K562 (cell line): ENCODE measurements around the gene C1QTNF7. TPM values are rescaled to one million over a fixed set of nuclear protein-coding genes. Genes with fewer than 3 reads are reported as not detected.

Source experiments
- ATAC-seq: fragments of 200-7000 bp; cut with Tn5 transposase; 3 replicates; pipeline ENCODE4 v1.9.1; 2020; ENCODE audit warnings: moderate library complexity
- BruUV-seq: library from RNA; stranded (reverse); fragments of 400-500 nt; replicated peaks from 2 replicates; lab custom pipeline; 2021; lab: Mats Ljungman, UMichigan
- CTCF ChIA-PET: fragments of 300-600 bp; formaldehyde crosslinking; extraction: SDS; loops from one replicate; lab custom pipeline; 2021; ENCODE audit warnings: low intra/inter-chr PET ratio; lab: Yijun Ruan, JAX
- POLR2A ChIA-PET: fragments of 300-600, 350-650 bp; sonication (Branson Sonifier 250); formaldehyde crosslinking; extraction: SDS; loops from one replicate; lab custom pipeline; 2021; ENCODE audit warnings: antibody characterized with exemption, inconsistent platforms; lab: Yijun Ruan, JAX
- DNase-seq, 4 experiments: peaks; one replicate each; pipeline versions ENCODE4 v3.0.0 to v3.0.0-alpha.2; 2011 to 2018; ENCODE audit warnings: low spot score in 3 of 4, mixed read lengths in 3 of 4; ENCODE audit errors: extremely low read depth in 1 of 4
- FAIRE-seq: peaks from 2 replicates; lab custom pipeline; 2011; peaks lifted over from hg19 to GRCh38; lab: Jason Lieb, UNC
- H2AFZ ChIP-seq: 2 replicates; pipeline ENCODE4 v1.6.0; 2011; ENCODE audit warnings: low read depth, low read length, control low read depth, inconsistent platforms
- H3K27ac ChIP-seq: fragments of 200-600 bp; 3 replicates; pipeline ENCODE4 v1.8.0; 2011; ENCODE audit warnings: low read depth, mild to moderate bottlenecking, control low read depth, inconsistent platforms, low read length, moderate library complexity, mixed read lengths; ENCODE audit errors: extremely low read depth
- H3K27me3 ChIP-seq, 2 experiments: fragments of 300-600 bp in 1 of 2; 2 replicates in 1 of 2; 3 replicates in 1 of 2; pipeline versions ENCODE4 v1.6.0 to v1.8.0; 2011; ENCODE audit warnings: inconsistent platforms in 2 of 2, low read length in 2 of 2, mild to moderate bottlenecking in 1 of 2, mixed read lengths in 1 of 2, moderate library complexity in 1 of 2; ENCODE audit not compliant: control insufficient read depth in 2 of 2, insufficient read depth in 2 of 2
- H3K36me3 ChIP-seq: fragments of 300-600 bp; 3 replicates; pipeline ENCODE4 v1.8.0; 2011; ENCODE audit warnings: mild to moderate bottlenecking, low read length, inconsistent platforms; ENCODE audit not compliant: control insufficient read depth, insufficient read depth
- H3K4me1 ChIP-seq, 2 experiments: fragments of 200-600 bp in 1 of 2; replicated peaks in 1 of 2; 2 replicates in 1 of 2; 3 replicates in 1 of 2; pipeline versions ENCODE4 v1.5.1 to v1.8.0; 2011; ENCODE audit warnings: inconsistent platforms in 2 of 2, low read length in 2 of 2, mild to moderate bottlenecking in 1 of 2, mixed read lengths in 1 of 2, moderate library complexity in 1 of 2; ENCODE audit not compliant: control insufficient read depth in 2 of 2, insufficient read depth in 2 of 2
- H3K4me2 ChIP-seq: 2 replicates; pipeline ENCODE4 v1.6.1; 2011; ENCODE audit warnings: low read length, control low read depth, inconsistent platforms, mixed read lengths; ENCODE audit not compliant: insufficient read depth
- H3K4me3 ChIP-seq: fragments of 200-600 bp; sonication (generic), shearing (Covaris generic); 2 replicates; pipeline ENCODE4 v1.5.1; 2016; ENCODE audit warnings: control low read depth, inconsistent platforms
- H3K79me2 ChIP-seq: fragments of 200-600 bp; 3 replicates; pipeline ENCODE4 v1.8.0; 2011; ENCODE audit warnings: low read length, inconsistent platforms; ENCODE audit not compliant: control insufficient read depth, insufficient read depth
- H3K9ac ChIP-seq, 2 experiments: 2 replicates each; pipeline versions ENCODE4 v1.6.0 to v1.6.1; 2011; ENCODE audit warnings: low read depth in 2 of 2, low read length in 2 of 2, control low read depth in 1 of 2, inconsistent platforms in 1 of 2, mild to moderate bottlenecking in 1 of 2, mixed read lengths in 1 of 2; ENCODE audit not compliant: insufficient read depth in 1 of 2
- H3K9me1 ChIP-seq: one replicate; pipeline ENCODE4 v1.6.0; 2011; ENCODE audit warnings: inconsistent platforms, mild to moderate bottlenecking, low read length, moderate library complexity; ENCODE audit not compliant: control insufficient read depth, insufficient read depth
- H3K9me3 ChIP-seq: replicated peaks from 2 replicates; pipeline ENCODE4 v1.5.1; 2011; ENCODE audit warnings: low read depth, low read length, inconsistent platforms; ENCODE audit not compliant: control insufficient read depth, insufficient read depth
- H4K20me1 ChIP-seq: replicated peaks from 2 replicates; pipeline ENCODE4 v1.6.1; 2011; ENCODE audit warnings: low read length, inconsistent platforms, mixed read lengths; ENCODE audit not compliant: control insufficient read depth, insufficient read depth
- CHD1 ChIP-seq: fragments of 200-600 bp; sonication (generic); IDR thresholded peaks from one replicate; pipeline ENCODE4 v1.6.1; 2012; ENCODE audit warnings: mild to moderate bottlenecking, moderate library complexity, low read length, inconsistent platforms
- HNRNPUL1 ChIP-seq: fragments of 200-400 bp; formaldehyde crosslinking; IDR thresholded peaks from 2 replicates; pipeline ENCODE4 v1.6.1; 2017; ENCODE audit warnings: low read length
- JUND ChIP-seq, 2 experiments: IDR thresholded peaks; 2 replicates in 1 of 2; 3 replicates in 1 of 2; pipeline ENCODE4 v1.6.1; 2011; ENCODE audit warnings: borderline replicate concordance in 2 of 2, low read depth in 2 of 2, low read length in 2 of 2, improper control_type of control experiment in 1 of 2, missing biosample characterization in 1 of 2, missing genetic modification characterization in 1 of 2, missing genetic modification reagents in 1 of 2
- MXI1 ChIP-seq: IDR thresholded peaks from 2 replicates; pipeline ENCODE4 v1.6.1; 2011; ENCODE audit warnings: low read depth, mild to moderate bottlenecking, improper control_type of control experiment, low read length
- NR3C1 ChIP-seq: sonication (generic); formaldehyde crosslinking; IDR thresholded peaks from 2 replicates; pipeline ENCODE4 v1.8.1; 2022; ENCODE audit warnings: missing genetic modification reagents
- SREBF1 ChIP-seq: fragments of 150-350 bp; IDR thresholded peaks from 2 replicates; pipeline ENCODE4 v1.6.1; 2014; ENCODE audit warnings: antibody characterized with exemption, low read depth, low read length, borderline replicate concordance
- TEAD2 ChIP-seq: fragments of 450-650 bp; IDR thresholded peaks from 2 replicates; pipeline ENCODE4 v1.6.1; 2016; ENCODE audit warnings: missing genetic modification characterization, control low read depth, missing compliant biosample characterization
- XRCC4 ChIP-seq: IDR thresholded peaks from one replicate; pipeline ENCODE4 v1.6.1; 2011; ENCODE audit not compliant: insufficient read depth, insufficient read length; ENCODE audit errors: extremely low read depth
- ZC3H4 ChIP-seq: sonication (generic); formaldehyde crosslinking; IDR thresholded peaks from 2 replicates; pipeline ENCODE4 v1.9.0; 2021; ENCODE audit warnings: missing genetic modification reagents, borderline replicate concordance
- ZNF175 ChIP-seq: fragments of 200-800 bp; sonication (Bioruptor generic); IDR thresholded peaks from 2 replicates; pipeline ENCODE4 v1.6.1; 2016; ENCODE audit warnings: low read depth, mild to moderate bottlenecking, missing genetic modification characterization, missing compliant biosample characterization
- WGBS: fragments of 100-300 bp; shearing (Covaris generic); methylation state at CpG from one replicate; pipeline ENCODE4 v1.1.6; 2016; ENCODE audit warnings: low coverage, mixed read lengths; ENCODE audit not compliant: insufficient coverage; ENCODE audit errors: missing lambda C conversion rate; 5-methylcytosine and 5-hydroxymethylcytosine counted together
- in situ Hi-C: fragments of 300-500 bp; cut with MboI; formaldehyde crosslinking; loops from 4 replicates; pipeline ENCODE4 v1.15.0; 2018; ENCODE audit warnings: inconsistent platforms, mixed read lengths
- intact Hi-C: fragments of 100-400 bp; cut with micrococcal nuclease; formaldehyde crosslinking; loops from 2 replicates; pipeline ENCODE4 v1.14.2; 2022
- polyA plus RNA-seq, 8 experiments: library from polyadenylated mRNA; depleted of rRNA in 4 of 8; stranded (reverse) in 5 of 8; unstranded in 3 of 8; fragments of >200 nt; fragmentation: Nextera tagmentation in 2 of 8; fragmentation: Illumina TruSeq in 1 of 8; extraction: Ambion mirVana in 2 of 8; extraction: Trizol in 1 of 8; gene quantifications; 2 replicates each; pipeline versions ENCODE4 v1.2.1 to v1.2.3, GENCODE V29; 2011 to 2014; ENCODE audit warnings: inconsistent platforms in 1 of 8, missing spikeins in 1 of 8
- total RNA-seq, 7 experiments: library from RNA; depleted of rRNA in 6 of 7; stranded (reverse); fragments of >200 nt in 6 of 7; fragmentation: Illumina TruSeq in 2 of 7; extraction: Trizol in 2 of 7; gene quantifications; 2 replicates each; pipeline versions ENCODE4 v1.2.1 to v1.2.3, GENCODE V29; 2011 to 2021; ENCODE audit warnings: low replicate concordance in 1 of 7
- TF ChIP-seq, protein P1 (sequence below), 2 experiments: fragments of 450-650 bp; IDR thresholded peaks; 2 replicates each; pipeline ENCODE4 v1.6.1; 2016

The C1QTNF7 gene
- total and polyA plus RNA-seq, 9 of the 15 experiments (the other 6 are each of a cell fraction or from before 2014, with no cell fraction given): not detected

- no peak overlapping the region for H3K4me3 ChIP-seq
- H3K9me3 ChIP-seq: no peaks in the 10 kb centered on the region
- H3K9me1 ChIP-seq: no peaks in the 10 kb centered on the region
- no peak for FAIRE-seq
- CTCF ChIA-PET: no interaction called here
- H3K79me2 ChIP-seq: no peaks in the 10 kb centered on the region
- POLR2A ChIA-PET: no interaction called here
- intact Hi-C loops: loop anchor here (2.0 to 10.0 kb wide), 2 partner anchors 65 to 1737 kb away; no protein-coding TSS in a partner anchor
- DNase-seq: no peak
- H3K27ac ChIP-seq: no peak overlapping the region
- no peak for ATAC-seq
- no peak overlapping the region for H3K4me2 ChIP-seq
- no peaks in the 10 kb centered on the region for H3K36me3 ChIP-seq
- no peak overlapping the region for H2AFZ ChIP-seq
- TF ChIP-seq ZC3H4 (CRISPR knock-in tag) (no peak), CHD1 (no peak), NR3C1 (no peak), XRCC4 (no peak), ZNF175 (CRISPR knock-in tag) (no peak), TEAD2 (tag) (no peak), MXI1 (no peak), HNRNPUL1 (no peak), SREBF1 (no peak), JUND (IDR thresholded peaks at IDR 0.05; ENCODE audit: borderline replicate concordance, low read depth, low read length) (no peak), JUND (tag; IDR thresholded peaks at IDR 0.05; ENCODE audit: borderline replicate concordance, low read depth, low read length) (no peak)
- TF ChIP-seq, protein P1, sequence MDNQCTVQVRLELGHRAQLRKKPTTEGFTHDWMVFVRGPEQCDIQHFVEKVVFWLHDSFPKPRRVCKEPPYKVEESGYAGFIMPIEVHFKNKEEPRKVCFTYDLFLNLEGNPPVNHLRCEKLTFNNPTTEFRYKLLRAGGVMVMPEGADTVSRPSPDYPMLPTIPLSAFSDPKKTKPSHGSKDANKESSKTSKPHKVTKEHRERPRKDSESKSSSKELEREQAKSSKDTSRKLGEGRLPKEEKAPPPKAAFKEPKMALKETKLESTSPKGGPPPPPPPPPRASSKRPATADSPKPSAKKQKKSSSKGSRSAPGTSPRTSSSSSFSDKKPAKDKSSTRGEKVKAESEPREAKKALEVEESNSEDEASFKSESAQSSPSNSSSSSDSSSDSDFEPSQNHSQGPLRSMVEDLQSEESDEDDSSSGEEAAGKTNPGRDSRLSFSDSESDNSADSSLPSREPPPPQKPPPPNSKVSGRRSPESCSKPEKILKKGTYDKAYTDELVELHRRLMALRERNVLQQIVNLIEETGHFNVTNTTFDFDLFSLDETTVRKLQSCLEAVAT (IDR thresholded peaks at IDR 0.05): no peak
- TF ChIP-seq, all 486 proteins: peak for 0
- in situ Hi-C loops: loop anchor here (10.0 kb wide), 1 partner anchor 157 kb away; no protein-coding TSS in a partner anchor
- Histone ChIP-seq H3K9ac (no peak overlapping the region), H3K4me1 (no peaks in the 10 kb centered on the region), H4K20me1 (no peaks in the 10 kb centered on the region), H3K27me3 (no peaks in the 10 kb centered on the region)
- BruUV-seq: no TSS peak
- WGBS: under 1% methylated on average over 8 of the region's 8 CpGs
These were observed 35.6 kb upstream of the C1QTNF7 start for GRCh38 chr4:15392053-15392805.
